ENCODE data around the gene NXT1.
A peak's percentile ranks its signal among the peaks of the same experiment; 100 is the strongest.

The NXT1 gene

GRCh38 chr20:23366384-23366783, 15.8 kb downstream of the NXT1 start:
- no peak for ATAC-seq (ENCODE audit: insufficient read depth, low read depth)
- no peak overlapping the region for H3K9ac ChIP-seq (ENCODE audit: low read depth, low read length)
- H3K27ac ChIP-seq (ENCODE audit: low read length) = no peak overlapping the region

GRCh38 chr20:23367770-23368169, 17.2 kb downstream of the NXT1 start:
- no peak overlapping the region for H2AFZ ChIP-seq (ENCODE audit: low read depth, low read length)
- H3K9me3 ChIP-seq (ENCODE audit: insufficient read depth, low read length, severe bottlenecking) = no peaks in the 10 kb centered on the region
- H3K9ac ChIP-seq (ENCODE audit: low read depth, low read length) = no peak overlapping the region
- H3K4me1 ChIP-seq (ENCODE audit: insufficient read depth, low read length) = peaks cover 53% of the 10 kb centered on the region
- H3K27ac ChIP-seq (ENCODE audit: low read length) = no peak overlapping the region
- peak overlapping the region; percentile 50; the same call in 1 of the 2 replicates for H3K4me2 ChIP-seq (ENCODE audit: insufficient read depth, low read length)
- DNase-seq (no peak), ATAC-seq (ENCODE audit: insufficient read depth, low read depth) (no peak)
- H3K27me3 ChIP-seq (ENCODE audit: insufficient read depth, low read length, poor library complexity) = no peaks in the 10 kb centered on the region
- H3K79me2 ChIP-seq (ENCODE audit: insufficient read depth, low read length) = peaks cover 68% of the 10 kb centered on the region
- H4K20me1 ChIP-seq (ENCODE audit: insufficient read depth, low read length) = peaks cover 60% of the 10 kb centered on the region
- peak overlapping the region in 1 of 2 experiments; percentile 6; a peak in 1 of 4 replicates for H3K4me3 ChIP-seq (ENCODE audit: low read depth in 1 of 2, low read length in 2 of 2)
- TF ChIP-seq CTCF (IDR thresholded peaks at IDR 0.05; ENCODE audit: borderline replicate concordance, extremely low read depth, low read length, poor library complexity, severe bottlenecking) (no peak), EZH2 (IDR thresholded peaks at IDR 0.05; ENCODE audit: borderline replicate concordance, low read depth, low read length, severe bottlenecking) (no peak)
- peaks cover 85% of the 10 kb centered on the region for H3K36me3 ChIP-seq (ENCODE audit: insufficient read depth, low read length)

More at GRCh38 chr20:23366384-23366783, 15.8 kb downstream of the NXT1 start:
- peak overlapping the region; percentile 50; the same call in 1 of the 2 replicates for H3K4me2 ChIP-seq (ENCODE audit: insufficient read depth, low read length)
- peaks cover 60% of the 10 kb centered on the region for H4K20me1 ChIP-seq (ENCODE audit: insufficient read depth, low read length)
- no peaks in the 10 kb centered on the region for H3K9me3 ChIP-seq (ENCODE audit: insufficient read depth, low read length, severe bottlenecking)
- H3K4me3 ChIP-seq (ENCODE audit: low read depth in 1 of 2, low read length in 2 of 2) = peak overlapping the region in 1 of 2 experiments; percentile 11; a peak in 1 of 4 replicates
- no peak for DNase-seq
- TF ChIP-seq CTCF (IDR thresholded peaks at IDR 0.05; ENCODE audit: borderline replicate concordance, extremely low read depth, low read length, poor library complexity, severe bottlenecking) (no peak), EZH2 (IDR thresholded peaks at IDR 0.05; ENCODE audit: borderline replicate concordance, low read depth, low read length, severe bottlenecking) (no peak)
- H3K4me1 ChIP-seq (ENCODE audit: insufficient read depth, low read length) = peaks cover 56% of the 10 kb centered on the region
- peaks cover 72% of the 10 kb centered on the region for H3K36me3 ChIP-seq (ENCODE audit: insufficient read depth, low read length)
- no peak overlapping the region for H2AFZ ChIP-seq (ENCODE audit: low read depth, low read length)
- H3K27me3 ChIP-seq (ENCODE audit: insufficient read depth, low read length, poor library complexity) = no peaks in the 10 kb centered on the region
- H3K79me2 ChIP-seq (ENCODE audit: insufficient read depth, low read length) = peaks cover 78% of the 10 kb centered on the region

GRCh38 chr20:23368316-23369071, 17.9 kb downstream of the NXT1 start:
- no peaks in the 10 kb centered on the region for H3K9me3 ChIP-seq (ENCODE audit: insufficient read depth, low read length, severe bottlenecking)
- H3K9ac ChIP-seq (ENCODE audit: low read depth, low read length) = no peak overlapping the region
- peaks cover 92% of the 10 kb centered on the region for H3K36me3 ChIP-seq (ENCODE audit: insufficient read depth, low read length)
- no peak overlapping the region for H3K4me3 ChIP-seq (ENCODE audit: low read depth in 1 of 2, low read length in 2 of 2)
- no peak for ATAC-seq (ENCODE audit: insufficient read depth, low read depth)
- peaks cover 46% of the 10 kb centered on the region for H3K4me1 ChIP-seq (ENCODE audit: insufficient read depth, low read length)
- H2AFZ ChIP-seq (ENCODE audit: low read depth, low read length) = no peak overlapping the region
- peak overlapping the region; percentile 50; the same call in 1 of the 2 replicates for H3K4me2 ChIP-seq (ENCODE audit: insufficient read depth, low read length)
- H3K27me3 ChIP-seq (ENCODE audit: insufficient read depth, low read length, poor library complexity) = no peaks in the 10 kb centered on the region
- no peak for DNase-seq
- H4K20me1 ChIP-seq (ENCODE audit: insufficient read depth, low read length) = peaks cover 54% of the 10 kb centered on the region
- peaks cover 60% of the 10 kb centered on the region for H3K79me2 ChIP-seq (ENCODE audit: insufficient read depth, low read length)
- H3K27ac ChIP-seq (ENCODE audit: low read length) = no peak overlapping the region
- TF ChIP-seq EZH2 (IDR thresholded peaks at IDR 0.05; ENCODE audit: borderline replicate concordance, low read depth, low read length, severe bottlenecking) = no peak
- no peak for TF ChIP-seq CTCF (IDR thresholded peaks at IDR 0.05; ENCODE audit: borderline replicate concordance, extremely low read depth, low read length, poor library complexity, severe bottlenecking)

Measured in DND-41 (cell line).